Measurements from ENCODE around the gene AAGAB.

DNA sequence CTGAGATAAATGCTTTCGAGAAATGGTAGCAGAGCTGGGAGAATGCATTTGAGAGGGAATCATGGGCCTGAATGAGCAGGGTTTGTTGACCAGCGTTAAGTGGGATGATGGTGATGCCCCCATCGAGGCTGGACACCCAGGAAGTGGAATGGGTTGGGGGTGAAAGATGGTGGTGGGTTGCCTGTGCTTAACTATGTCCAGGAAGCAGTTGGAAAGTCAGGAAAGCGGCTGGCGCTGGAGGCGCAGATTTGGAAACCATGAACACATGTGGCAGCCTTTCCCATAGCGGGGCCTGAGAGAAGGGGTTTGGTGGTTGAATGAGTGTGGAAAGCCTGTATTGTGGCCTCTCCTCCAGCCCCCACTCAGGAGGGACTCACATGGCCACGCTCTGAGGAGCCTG is 80.7 kb downstream of the AAGAB start:
- TF ChIP-seq CTCF (IDR thresholded peaks at IDR 0.05) (no peak), EZH2 (IDR thresholded peaks at IDR 0.05) (no peak), EZH2phosphoT487 (IDR thresholded peaks at IDR 0.05) (no peak)
